ENCODE results near the gene FOS. TPM values are rescaled to one million over a fixed set of nuclear protein-coding genes. Genes with fewer than 3 reads are reported as not detected.
"Not testable (repeated sequence)": the region's sequence is repeated elsewhere in the genome, so short reads cannot be mapped to it uniquely, and the experiment has no call there.

FOS gene
- total RNA-seq, 4 donors from 2014 or later = 32.1 to 239 (median 121) TPM

- intact Hi-C loops (cut with DNase I) = no loop called here
- Histone ChIP-seq H3K4me3 (replicated peaks in 1 of 3) (peak overlapping the region; percentile 34 to 84 (median 81)), H3K27ac (peak overlapping the region in 2 of 3 donors; percentile 100), H3K4me1 (peaks cover 30 to 44% of the 10 kb centered on the region in 2 donors), H3K9me3 (no peaks in the 10 kb centered on the region), H3K36me3 (peaks cover 11 to 35% of the 10 kb centered on the region in 2 donors), H3K27me3 (no peaks in the 10 kb centered on the region)
- whole genome bisulfite sequencing, 2 donors = 12 to 21% methylated on average over 20 to 26 of the region's 26 CpGs
- TF ChIP-seq POLR2A (IDR thresholded peaks at IDR 0.05) (no peak), CTCF (IDR thresholded peaks at IDR 0.05) (no peak)
- DNase-seq = no peak
Observed at GRCh38 chr14:75279763-75280290, 1.2 kb downstream of the FOS start.

GRCh38 chr14:75280291-75280830, 1.7 kb downstream of the FOS start:
- Histone ChIP-seq H3K27ac (peak overlapping the region in 2 of 3 donors; percentile 100), H3K4me3 (replicated peaks in 1 of 3) (peak overlapping the region in 2 of 3 donors; percentile 81 to 84), H3K9me3 (no peaks in the 10 kb centered on the region), H3K36me3 (peaks cover 11 to 35% of the 10 kb centered on the region in 2 donors), H3K4me1 (peaks cover 30 to 41% of the 10 kb centered on the region in 2 donors), H3K27me3 (no peaks in the 10 kb centered on the region)
- TF ChIP-seq POLR2A (IDR thresholded peaks at IDR 0.05) (no peak), CTCF (IDR thresholded peaks at IDR 0.05) (no peak)
- intact Hi-C loops (cut with DNase I) = no loop called here
- DNase-seq = no peak
- WGBS, 2 donors = 87% methylated on average over 7 of the region's 7 CpGs

GRCh38 chr14:75280831-75281653, 2.4 kb downstream of the FOS start:
- H3K4me1 ChIP-seq = peaks cover 26 to 34% of the 10 kb centered on the region in 2 donors
- intact Hi-C loops (cut with DNase I) = no loop called here
- peaks cover 11 to 35% of the 10 kb centered on the region in 2 donors for H3K36me3 ChIP-seq
- no peak for DNase-seq
- H3K4me3 ChIP-seq (replicated peaks in 1 of 3) = peak overlapping the region in 1 of 3 donors; percentile 84
- peak overlapping the region in 1 of 3 donors; percentile 7 for H3K27ac ChIP-seq
- TF ChIP-seq POLR2A (IDR thresholded peaks at IDR 0.05) (no peak), CTCF (IDR thresholded peaks at IDR 0.05) (no peak)
- H3K9me3 ChIP-seq = no peaks in the 10 kb centered on the region
- H3K27me3 ChIP-seq = no peaks in the 10 kb centered on the region
- WGBS, 2 donors = 91% methylated on average over 14 to 17 of the region's 17 CpGs

GRCh38 chr14:75281654-75282019, 3.0 kb downstream of the FOS start:
- DNase-seq = no peak
- Histone ChIP-seq H3K27me3 (no peaks in the 10 kb centered on the region), H3K27ac (peak overlapping the region in 1 of 3 donors; percentile 7), H3K36me3 (peaks cover 11 to 35% of the 10 kb centered on the region in 2 donors), H3K9me3 (no peaks in the 10 kb centered on the region), H3K4me1 (peaks cover 21 to 28% of the 10 kb centered on the region in 2 donors), H3K4me3 (replicated peaks in 1 of 3) (peak overlapping the region in 1 of 3 donors; percentile 84)
- TF ChIP-seq POLR2A (IDR thresholded peaks at IDR 0.05) (no peak), CTCF (IDR thresholded peaks at IDR 0.05) (no peak)
- WGBS, 2 donors = 92% methylated on average over 1 of the region's 1 CpG
- intact Hi-C loops (cut with DNase I) = no loop called here

GRCh38 chr14:75282170-75282554, 3.5 kb downstream of the FOS start:
- Histone ChIP-seq H3K4me1 (peaks cover 20 to 27% of the 10 kb centered on the region in 2 donors), H3K27me3 (no peaks in the 10 kb centered on the region), H3K36me3 (peaks cover 11 to 35% of the 10 kb centered on the region in 2 donors), H3K4me3 (replicated peaks in 1 of 3) (no peak overlapping the region), H3K27ac (peak overlapping the region in 1 of 3 donors; percentile 1), H3K9me3 (no peaks in the 10 kb centered on the region)
- TF ChIP-seq CTCF (IDR thresholded peaks at IDR 0.05) (no peak), POLR2A (IDR thresholded peaks at IDR 0.05) (no peak)
- intact Hi-C loops (cut with DNase I) = no loop called here
- no peak for DNase-seq
- 97 to 98% methylated on average over 4 of the region's 4 CpGs for WGBS, 2 donors

- H3K27ac ChIP-seq; H3K4me3 ChIP-seq (replicated peaks in 1 of 3); H3K27me3 ChIP-seq; DNase-seq; intact Hi-C loops (cut with DNase I); H3K9me3 ChIP-seq: not testable (repeated sequence)
- Histone ChIP-seq H3K36me3 (peaks cover 11 to 35% of the 10 kb centered on the region in 2 donors), H3K4me1 (peaks cover 16 to 27% of the 10 kb centered on the region in 2 donors)
- 95 to 96% methylated on average over 18 of the region's 18 CpGs for WGBS, 2 donors
Observed at GRCh38 chr14:75282555-75283161, 4.0 kb downstream of the FOS start.

All from thyroid gland (tissue), 4 donors.